DMS114 treated with DMSO at 0.1 percent for 48 hours (cell line): ENCODE data around the gene KIAA1217.
"Not testable (repeated sequence)": the region's sequence is repeated elsewhere in the genome, so short reads cannot be mapped to it uniquely, and the experiment has no call there.

Experiments
- DNase-seq: peaks from one replicate; lab custom pipeline; 2025; ENCODE audit not compliant: unreplicated experiment; lab: John Stamatoyannopoulos, UW

KIAA1217 gene

GRCh38 chr10:24462291-24462813, 253.4 kb downstream of the KIAA1217 start:
- DNase-seq: no peak

- no peak for DNase-seq
Measured at GRCh38 chr10:24462889-24463552, 254.1 kb downstream of the KIAA1217 start.

- DNase-seq: no peak
Measured at GRCh38 chr10:24463611-24464426, 254.9 kb downstream of the KIAA1217 start.

GRCh38 chr10:24465124-24465874, 256.4 kb downstream of the KIAA1217 start:
- no peak for DNase-seq

GRCh38 chr10:24465891-24466818, 257.2 kb downstream of the KIAA1217 start:
- DNase-seq: no peak

GRCh38 chr10:24467136-24467535, 258.2 kb downstream of the KIAA1217 start:
- no peak for DNase-seq

- DNase-seq: no peak
Measured at GRCh38 chr10:24467605-24468004, 258.7 kb downstream of the KIAA1217 start.

GRCh38 chr10:24468281-24468751, 259.4 kb downstream of the KIAA1217 start:
- no peak for DNase-seq

- DNase-seq: no peak
Measured at GRCh38 chr10:24469993-24470392, 261.1 kb downstream of the KIAA1217 start.

- no peak for DNase-seq
Measured at GRCh38 chr10:24475598-24475997, 266.7 kb downstream of the KIAA1217 start.

GRCh38 chr10:24476913-24477701, 268.2 kb downstream of the KIAA1217 start:
- no peak for DNase-seq

GRCh38 chr10:24477915-24478314, 269.0 kb downstream of the KIAA1217 start:
- DNase-seq: no peak

GRCh38 chr10:24479806-24480205, 270.9 kb downstream of the KIAA1217 start:
- DNase-seq: no peak

GRCh38 chr10:24480447-24480846, 271.5 kb downstream of the KIAA1217 start:
- no peak for DNase-seq

- no peak for DNase-seq
Measured at GRCh38 chr10:24481241-24481640, 272.3 kb downstream of the KIAA1217 start.

- not testable (repeated sequence) for DNase-seq
Measured at GRCh38 chr10:24482713-24483112, 273.8 kb downstream of the KIAA1217 start.

GRCh38 chr10:24483701-24484100, 274.8 kb downstream of the KIAA1217 start:
- no peak for DNase-seq

- no peak for DNase-seq
Measured at GRCh38 chr10:24484771-24485170, 275.8 kb downstream of the KIAA1217 start.

- no peak for DNase-seq
Measured at GRCh38 chr10:24485304-24485703, 276.4 kb downstream of the KIAA1217 start.
